ENCODE results near the gene CYYR1.

CYYR1 gene

GRCh38 chr21:26572702-26573381 lies at the start of gene CYYR1:
CYYR1 (minus strand) TSS chr21:26573286; CDS start chr21:26572940, 346 bp downstream.
- DNase-seq (ENCODE audit: low spot score), result no peak

DNA sequence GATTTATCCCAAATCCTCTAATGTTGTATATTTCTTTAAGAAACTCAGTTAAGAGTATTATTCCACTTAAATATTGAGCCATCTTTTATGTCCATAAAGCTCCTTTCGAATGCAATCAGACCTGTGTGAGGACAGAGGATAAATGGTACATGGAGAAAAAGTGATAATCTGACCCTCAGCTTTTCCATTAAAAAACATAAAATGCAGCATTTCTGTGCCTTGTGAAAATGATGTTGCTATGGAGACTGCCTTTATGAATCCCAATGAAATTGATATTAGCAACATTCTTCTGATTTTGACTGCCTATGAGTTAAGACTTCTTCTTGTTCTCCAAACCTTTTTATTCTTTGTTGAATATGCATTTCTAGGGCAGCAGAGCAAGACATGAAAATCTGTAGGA lies 44.1 kb upstream of the CYYR1 start:
- DNase-seq (ENCODE audit: low spot score), result no peak

- no peak for DNase-seq (ENCODE audit: low spot score)
Observed at GRCh38 chr21:26614251-26614650, 41.2 kb upstream of the CYYR1 start.

DNA sequence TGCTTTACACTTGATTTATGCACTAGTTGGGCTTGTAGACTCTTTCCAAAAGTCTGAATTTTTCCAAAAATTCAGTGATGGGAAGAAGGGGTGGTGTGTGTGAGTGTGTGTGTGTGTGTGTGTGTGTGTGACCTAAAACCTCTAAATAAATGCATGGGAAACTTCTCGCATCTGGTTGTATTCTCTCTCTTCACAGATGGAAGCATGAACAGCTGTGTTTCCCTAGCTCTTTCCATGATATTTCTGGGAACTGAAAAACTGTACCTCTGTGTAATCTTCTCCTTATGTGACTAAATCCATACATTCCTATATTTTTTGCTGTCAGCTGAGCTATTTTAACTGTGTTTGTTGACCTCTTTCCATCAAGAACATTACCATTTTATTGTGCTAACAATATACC lies 26.2 kb upstream of the CYYR1 start:
- DNase-seq (ENCODE audit: low spot score), result no peak

DNA sequence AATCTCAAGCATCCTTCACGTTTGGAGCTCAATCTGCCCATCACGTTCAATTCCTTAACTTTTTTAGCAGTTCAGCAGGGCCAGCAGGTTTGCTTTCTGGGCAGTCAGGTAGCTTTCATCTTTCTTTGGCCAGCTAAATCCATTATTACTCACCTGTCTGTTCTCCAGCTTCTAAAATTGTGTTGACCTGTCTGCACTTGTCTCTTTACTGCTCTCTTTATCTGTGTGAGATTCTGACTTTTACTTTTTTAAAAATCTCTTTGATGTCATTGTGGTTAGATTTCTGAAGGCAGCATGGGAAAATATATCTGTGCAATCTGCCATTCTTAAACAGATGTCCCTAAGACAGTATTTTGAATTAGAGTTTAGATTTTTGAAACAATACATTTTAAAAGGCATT lies 24.9 kb upstream of the CYYR1 start:
- DNase-seq (ENCODE audit: low spot score), result no peak

- DNase-seq (ENCODE audit: low spot score), result no peak
Observed at GRCh38 chr21:26597031-26597430, 23.9 kb upstream of the CYYR1 start.

DNA sequence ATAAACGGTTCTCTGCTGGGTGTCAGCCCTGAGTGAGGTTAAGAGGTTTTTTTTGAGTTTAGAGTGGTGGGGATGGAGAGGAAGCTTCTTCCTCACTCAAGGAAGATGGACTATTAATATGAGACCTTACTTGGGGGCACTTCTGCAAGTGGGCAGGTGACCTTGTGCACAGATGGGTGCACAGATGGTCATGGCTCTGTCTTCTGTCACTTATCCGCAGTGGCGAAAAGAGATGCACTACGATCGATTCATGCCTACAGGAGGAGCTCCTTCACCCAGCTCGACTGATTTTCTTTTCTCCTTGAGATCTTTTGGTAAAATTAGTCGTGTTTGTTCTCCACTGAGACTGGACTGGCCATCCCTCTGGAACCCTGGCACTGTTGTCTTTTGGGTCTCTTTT lies 22.9 kb upstream of the CYYR1 start:
- no peak for DNase-seq (ENCODE audit: low spot score)

DNA sequence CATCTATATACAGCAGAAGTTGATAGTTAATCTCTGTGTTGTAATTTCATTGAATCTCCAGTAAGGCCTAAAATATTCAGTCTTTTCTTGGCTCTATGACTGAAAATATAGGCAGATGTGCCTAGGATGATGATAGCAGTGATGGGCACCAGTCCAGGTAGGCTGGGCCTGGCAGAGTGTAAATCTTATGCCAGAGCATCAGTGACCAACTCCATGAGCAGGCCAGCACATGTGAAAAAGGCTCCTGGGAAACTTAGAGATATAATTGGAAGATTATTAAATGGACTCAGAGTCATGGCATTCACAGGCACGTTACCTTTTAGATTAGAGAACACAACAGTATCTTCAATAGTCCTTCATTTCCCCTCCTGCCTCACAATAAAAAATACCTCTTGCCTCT lies 20.7 kb upstream of the CYYR1 start:
- no peak for DNase-seq (ENCODE audit: low spot score)

- DNase-seq (ENCODE audit: low spot score), result no peak
Observed at GRCh38 chr21:26591543-26591942, 18.5 kb upstream of the CYYR1 start.

GRCh38 chr21:26588446-26588845 lies 15.4 kb upstream of the CYYR1 start:
- no peak for DNase-seq (ENCODE audit: low spot score)

DNA sequence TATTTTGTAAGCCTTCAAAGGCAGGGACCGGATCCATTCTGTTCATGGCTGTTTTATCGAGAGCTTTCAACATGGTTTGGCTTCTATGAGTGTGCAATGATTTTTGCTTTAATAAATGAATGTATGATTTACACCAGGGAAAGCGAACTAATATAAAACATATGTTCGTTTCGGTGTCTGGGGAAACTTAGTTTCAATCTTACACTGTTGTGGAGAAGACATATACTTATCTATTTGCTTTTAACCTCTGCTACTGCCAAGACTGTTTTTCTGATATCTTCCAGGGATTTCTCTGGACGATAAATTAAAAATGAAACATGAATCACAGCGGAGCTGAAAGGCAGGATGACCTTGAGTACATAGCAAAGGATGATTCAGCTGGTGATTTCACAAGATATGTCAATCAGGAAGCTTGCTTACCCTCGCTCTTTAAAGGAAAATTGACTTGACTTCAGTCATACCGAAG lies 14.7 kb upstream of the CYYR1 start:
- DNase-seq (ENCODE audit: low spot score), result no peak

- no peak for DNase-seq (ENCODE audit: low spot score)
Observed at GRCh38 chr21:26583769-26584168, 10.7 kb upstream of the CYYR1 start.

DNA sequence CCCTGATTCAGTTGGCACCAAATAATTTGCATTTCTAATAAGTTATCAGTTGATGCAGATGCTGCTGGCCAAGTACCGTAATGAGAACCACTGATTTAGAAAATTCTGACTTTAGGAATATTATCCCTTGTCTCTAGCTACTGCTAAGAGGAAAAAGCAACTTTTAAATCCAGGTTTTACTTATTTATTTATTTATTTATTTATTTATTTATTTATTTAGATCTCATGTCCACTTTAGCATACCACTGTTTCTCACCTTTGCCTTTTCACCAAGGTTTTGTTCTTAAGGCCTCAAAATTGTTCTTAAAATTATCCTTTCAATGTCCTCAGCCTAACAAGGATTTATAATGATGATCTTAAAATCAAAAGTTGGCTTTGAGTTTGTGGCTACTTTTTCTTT lies 8.7 kb upstream of the CYYR1 start:
- DNase-seq (ENCODE audit: low spot score), result no peak

- DNase-seq (ENCODE audit: low spot score), result no peak
Observed at GRCh38 chr21:26572076-26572701, 897 bp downstream of the CYYR1 start.

GRCh38 chr21:26570203-26570602 lies 2.9 kb downstream of the CYYR1 start:
- DNase-seq (ENCODE audit: low spot score), result no peak

GRCh38 chr21:26565546-26565945 lies 7.5 kb downstream of the CYYR1 start:
- no peak for DNase-seq (ENCODE audit: low spot score)

DNA sequence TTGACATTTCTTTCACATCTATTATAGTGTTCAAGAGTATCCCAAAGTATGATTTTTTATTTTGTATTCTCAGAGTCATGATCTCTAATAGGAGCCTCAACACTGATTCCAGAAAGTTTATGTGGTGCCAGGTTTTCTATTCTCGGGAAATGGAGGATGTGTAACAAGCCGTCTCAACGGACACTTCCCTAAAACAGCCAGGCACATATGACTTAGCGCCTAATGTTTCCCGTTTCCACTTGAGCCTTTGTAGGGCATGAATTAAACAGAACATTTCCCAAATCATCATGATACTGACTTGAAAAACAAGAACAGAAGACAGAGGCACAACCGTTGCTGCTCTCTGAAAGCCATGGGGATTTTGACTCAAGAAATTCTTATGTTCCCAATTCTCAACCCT lies 8.0 kb downstream of the CYYR1 start:
- no peak for DNase-seq (ENCODE audit: low spot score)

DNA sequence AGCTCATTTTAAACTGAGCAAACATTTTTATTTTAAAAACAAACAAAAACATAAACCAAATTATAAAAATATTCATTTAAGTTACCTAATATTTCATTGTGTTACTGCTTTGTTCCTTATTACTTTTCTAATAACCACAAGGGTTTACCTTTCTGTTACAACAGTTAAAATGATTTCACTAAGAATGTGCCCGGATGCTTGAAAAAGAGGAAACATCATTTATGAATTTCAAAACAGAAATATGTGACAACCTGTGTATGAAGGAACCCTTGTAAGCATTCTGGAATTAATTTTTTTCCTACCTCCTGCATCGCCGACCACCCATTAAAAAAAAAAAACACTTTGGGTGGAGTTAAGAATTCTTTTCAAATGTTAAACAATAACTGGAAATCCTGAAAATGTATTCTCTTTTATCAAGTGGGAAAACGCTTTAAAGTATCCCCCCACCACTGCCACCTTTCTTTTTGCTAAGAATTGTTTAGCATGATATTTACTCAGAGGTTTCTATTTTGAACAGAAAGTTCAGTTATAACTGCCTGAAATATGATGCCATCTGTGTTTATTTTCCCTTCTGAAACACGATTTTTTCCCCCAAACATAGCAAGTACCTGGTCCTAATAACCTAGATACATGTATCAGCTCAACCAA lies 9.1 kb downstream of the CYYR1 start:
- no peak for DNase-seq (ENCODE audit: low spot score)

- DNase-seq (ENCODE audit: low spot score), result no peak
Observed at GRCh38 chr21:26560612-26561011, 12.5 kb downstream of the CYYR1 start.

GRCh38 chr21:26559099-26559498 lies 14.0 kb downstream of the CYYR1 start:
- no peak for DNase-seq (ENCODE audit: low spot score)

DNA sequence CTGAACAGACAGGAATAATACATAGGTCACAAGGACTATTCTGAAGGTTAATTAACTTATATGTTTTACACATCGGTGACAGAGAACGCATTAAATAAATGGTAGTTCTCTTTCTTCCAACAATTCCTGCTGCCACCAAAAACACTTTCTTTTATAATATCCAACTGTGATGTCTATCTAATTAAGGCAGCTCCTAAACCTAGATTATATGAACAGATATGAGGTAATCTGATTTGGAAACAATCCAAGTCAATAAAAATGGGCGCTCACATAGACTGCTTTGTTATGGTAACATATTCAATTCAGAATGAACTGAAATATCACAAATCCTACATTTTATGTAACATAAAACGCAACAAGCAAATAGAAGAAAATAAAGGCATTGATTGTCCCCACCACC lies 16.0 kb downstream of the CYYR1 start:
- no peak for DNase-seq (ENCODE audit: low spot score)

- no peak for DNase-seq (ENCODE audit: low spot score)
Observed at GRCh38 chr21:26555540-26556146, 17.4 kb downstream of the CYYR1 start.

- no peak for DNase-seq (ENCODE audit: low spot score)
Observed at GRCh38 chr21:26554365-26554764, 18.7 kb downstream of the CYYR1 start.
